ENCODE measurements around the gene CEP63.

The CEP63 gene

GRCh38 chr3:134464689-134465365 is 21.0 kb upstream of the CEP63 start:
- no peak for DNase-seq (ENCODE audit: low read depth, low spot score)
- H3K27ac ChIP-seq, result no peak overlapping the region

GRCh38 chr3:134466331-134466730 is 19.5 kb upstream of the CEP63 start:
- DNase-seq (ENCODE audit: low read depth, low spot score), result no peak
- no peak overlapping the region for H3K27ac ChIP-seq

- H3K27ac ChIP-seq, result no peak overlapping the region
- DNase-seq (ENCODE audit: low read depth, low spot score), result no peak
Observed at GRCh38 chr3:134468519-134468918, 17.3 kb upstream of the CEP63 start.

GRCh38 chr3:134471521-134472193 is 14.2 kb upstream of the CEP63 start:
- peak overlapping the region; percentile 63 for H3K27ac ChIP-seq
- DNase-seq (ENCODE audit: low read depth, low spot score), result peak; percentile 43

- DNase-seq (ENCODE audit: low read depth, low spot score), result no peak
- H3K27ac ChIP-seq, result peak overlapping the region; percentile 63
Observed at GRCh38 chr3:134472831-134473230, 13.0 kb upstream of the CEP63 start.

GRCh38 chr3:134473868-134474546 is 11.8 kb upstream of the CEP63 start:
- peak overlapping the region; percentile 69 for H3K27ac ChIP-seq
- no peak for DNase-seq (ENCODE audit: low read depth, low spot score)

- H3K27ac ChIP-seq, result peak overlapping the region; percentile 69
- DNase-seq (ENCODE audit: low read depth, low spot score), result no peak
Observed at GRCh38 chr3:134474956-134475355, 10.9 kb upstream of the CEP63 start.

- no peak for DNase-seq (ENCODE audit: low read depth, low spot score)
- peak overlapping the region; percentile 69 for H3K27ac ChIP-seq
Observed at GRCh38 chr3:134476306-134476705, 9.6 kb upstream of the CEP63 start.

- H3K27ac ChIP-seq, result peak overlapping the region; percentile 69
- no peak for DNase-seq (ENCODE audit: low read depth, low spot score)
Observed at GRCh38 chr3:134477002-134477401, 8.9 kb upstream of the CEP63 start.

- DNase-seq (ENCODE audit: low read depth, low spot score), result no peak
- no peak overlapping the region for H3K27ac ChIP-seq
Observed at GRCh38 chr3:134477938-134478337, 7.9 kb upstream of the CEP63 start.

GRCh38 chr3:134480546-134480945 is 5.3 kb upstream of the CEP63 start:
- no peak overlapping the region for H3K27ac ChIP-seq
- no peak for DNase-seq (ENCODE audit: low read depth, low spot score)

GRCh38 chr3:134481166-134481565 is 4.7 kb upstream of the CEP63 start:
- no peak for DNase-seq (ENCODE audit: low read depth, low spot score)
- H3K27ac ChIP-seq, result no peak overlapping the region

GRCh38 chr3:134482622-134483021 is 3.2 kb upstream of the CEP63 start:
- DNase-seq (ENCODE audit: low read depth, low spot score), result no peak
- peak overlapping the region; percentile 94 for H3K27ac ChIP-seq

- no peak for DNase-seq (ENCODE audit: low read depth, low spot score)
- peak overlapping the region; percentile 94 for H3K27ac ChIP-seq
Observed at GRCh38 chr3:134483195-134483900, 2.5 kb upstream of the CEP63 start.

- peak; percentile 76 for DNase-seq (ENCODE audit: low read depth, low spot score)
Observed at GRCh38 chr3:134485075-134485717, 661 bp upstream of the CEP63 start.

GRCh38 chr3:134486577-134487041 is 752 bp downstream of the CEP63 start:
- no peak for DNase-seq (ENCODE audit: low read depth, low spot score)
- peak overlapping the region; percentile 94 for H3K27ac ChIP-seq

More at GRCh38 chr3:134485075-134485717, 661 bp upstream of the CEP63 start:
- peak overlapping the region; percentile 94 for H3K27ac ChIP-seq

- no peak overlapping the region for H3K27ac ChIP-seq
- DNase-seq (ENCODE audit: low read depth, low spot score), result no peak
Observed at GRCh38 chr3:134487406-134487805, 1.5 kb downstream of the CEP63 start.

- DNase-seq (ENCODE audit: low read depth, low spot score), result no peak
- H3K27ac ChIP-seq, result peak overlapping the region; percentile 39
Observed at GRCh38 chr3:134494495-134494894, 8.6 kb downstream of the CEP63 start.

GRCh38 chr3:134495980-134496379 is 10.1 kb downstream of the CEP63 start:
- peak; percentile 57 for DNase-seq (ENCODE audit: low read depth, low spot score)
- peak overlapping the region; percentile 39 for H3K27ac ChIP-seq

- no peak for DNase-seq (ENCODE audit: low read depth, low spot score)
- peak overlapping the region; percentile 39 for H3K27ac ChIP-seq
Observed at GRCh38 chr3:134496471-134497071, 10.7 kb downstream of the CEP63 start.

Data from epithelial cell of prostate (primary cell).